Measurements from ENCODE around the gene BICD1.

BICD1 gene

GRCh38 chr12:32418903-32419519 is 312.4 kb downstream of the BICD1 start:
- DNase-seq, result no peak

GRCh38 chr12:32419520-32419960 is 312.9 kb downstream of the BICD1 start:
- DNase-seq, result no peak

GRCh38 chr12:32420356-32420755 is 313.7 kb downstream of the BICD1 start:
- no peak for DNase-seq

- no peak for DNase-seq
Observed at GRCh38 chr12:32423559-32423958, 316.9 kb downstream of the BICD1 start.

- no peak for DNase-seq
Observed at GRCh38 chr12:32431025-32431424, 324.4 kb downstream of the BICD1 start.
